Measurements from ENCODE around the gene ABCA2.
"Not testable (repeated sequence)": the region's sequence is repeated elsewhere in the genome, so short reads cannot be mapped to it uniquely, and the experiment has no call there.

DNA sequence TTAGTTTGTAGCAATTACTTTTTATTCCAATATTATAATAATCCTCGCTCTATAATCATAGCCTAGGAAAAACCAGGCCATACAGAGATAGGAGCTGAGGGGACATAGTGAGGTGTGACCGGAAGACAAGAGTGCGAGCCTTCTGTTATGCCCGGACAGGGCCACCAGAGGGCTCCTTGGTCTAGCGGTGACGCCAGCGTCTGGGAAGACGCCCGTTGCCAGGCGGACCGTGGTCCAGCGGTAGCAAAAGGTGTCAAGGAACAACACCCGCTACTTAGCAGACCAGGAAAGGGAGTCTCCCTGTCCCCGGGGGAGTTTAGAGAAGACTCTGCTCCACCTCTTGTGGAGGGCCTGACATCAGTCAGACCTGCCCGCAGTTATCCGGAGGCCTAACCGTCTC, 23.8 kb downstream of the ABCA2 start:
- TF ChIP-seq, protein P1, sequence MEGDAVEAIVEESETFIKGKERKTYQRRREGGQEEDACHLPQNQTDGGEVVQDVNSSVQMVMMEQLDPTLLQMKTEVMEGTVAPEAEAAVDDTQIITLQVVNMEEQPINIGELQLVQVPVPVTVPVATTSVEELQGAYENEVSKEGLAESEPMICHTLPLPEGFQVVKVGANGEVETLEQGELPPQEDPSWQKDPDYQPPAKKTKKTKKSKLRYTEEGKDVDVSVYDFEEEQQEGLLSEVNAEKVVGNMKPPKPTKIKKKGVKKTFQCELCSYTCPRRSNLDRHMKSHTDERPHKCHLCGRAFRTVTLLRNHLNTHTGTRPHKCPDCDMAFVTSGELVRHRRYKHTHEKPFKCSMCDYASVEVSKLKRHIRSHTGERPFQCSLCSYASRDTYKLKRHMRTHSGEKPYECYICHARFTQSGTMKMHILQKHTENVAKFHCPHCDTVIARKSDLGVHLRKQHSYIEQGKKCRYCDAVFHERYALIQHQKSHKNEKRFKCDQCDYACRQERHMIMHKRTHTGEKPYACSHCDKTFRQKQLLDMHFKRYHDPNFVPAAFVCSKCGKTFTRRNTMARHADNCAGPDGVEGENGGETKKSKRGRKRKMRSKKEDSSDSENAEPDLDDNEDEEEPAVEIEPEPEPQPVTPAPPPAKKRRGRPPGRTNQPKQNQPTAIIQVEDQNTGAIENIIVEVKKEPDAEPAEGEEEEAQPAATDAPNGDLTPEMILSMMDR (IDR thresholded peaks at IDR 0.05): not testable (repeated sequence)
- TF ChIP-seq POLR2A (IDR thresholded peaks at IDR 0.05): not testable (repeated sequence)
